HEK293T (cell line): ENCODE measurements around the gene PTPN1.

Source experiments
- BHLHE40 ChIP-seq: fragments of 450-650 bp; IDR thresholded peaks from 2 replicates; pipeline ENCODE4 v1.6.1; 2016; ENCODE audit warnings: mild to moderate bottlenecking, moderate library complexity, borderline replicate concordance
- ELF4 ChIP-seq: fragments of 450-650 bp; IDR thresholded peaks from 2 replicates; pipeline ENCODE4 v1.6.1; 2017; ENCODE audit warnings: antibody characterized with exemption
- FOXA1 ChIP-seq: fragments of 450-650 bp; IDR thresholded peaks from 2 replicates; pipeline ENCODE4 v1.6.1; 2016; ENCODE audit warnings: mild to moderate bottlenecking
- FOXM1 ChIP-seq: fragments of 450-650 bp; IDR thresholded peaks from 2 replicates; pipeline ENCODE4 v1.6.1; 2017; ENCODE audit warnings: mild to moderate bottlenecking, borderline replicate concordance
- L3MBTL2 ChIP-seq: fragments of 450-650 bp; conservative IDR thresholded peaks from 2 replicates; pipeline ENCODE4 v1.6.1; 2016; ENCODE audit warnings: mild to moderate bottlenecking
- NFRKB ChIP-seq: fragments of 450-650 bp; IDR thresholded peaks from 2 replicates; pipeline ENCODE4 v1.6.1; 2016; ENCODE audit warnings: mild to moderate bottlenecking, moderate library complexity
- PKNOX1 ChIP-seq: fragments of 450-650 bp; IDR thresholded peaks from 2 replicates; pipeline ENCODE4 v1.6.1; 2016
- SP1 ChIP-seq: fragments of 450-650 bp; IDR thresholded peaks from 2 replicates; pipeline ENCODE4 v1.6.1; 2017
- ZNF384 ChIP-seq: fragments of 450-650 bp; IDR thresholded peaks from 2 replicates; pipeline ENCODE4 v1.6.1; 2016

- TF ChIP-seq FOXM1 (no peak), NFRKB (no peak), ELF4 (no peak), PKNOX1 (no peak), BHLHE40 (no peak), SP1 (no peak), L3MBTL2 (no peak), ZNF384 (no peak), FOXA1 (no peak)
These were observed 49.4 kb upstream of the PTPN1 start for GRCh38 chr20:50460608-50461267.
